PFSK-1 (cell line): Measurements from ENCODE around the gene ARHGEF16.

Experiments
- FOXP2 ChIP-seq: optimal IDR thresholded peaks from 2 replicates; pipeline ENCODE3; 2011; ENCODE audit warnings: borderline replicate concordance, control low read depth, inconsistent platforms; ENCODE audit not compliant: insufficient read depth; ENCODE audit errors: extremely low read length, extremely low read depth
- POLR2AphosphoS5 ChIP-seq: IDR thresholded peaks from 2 replicates; pipeline ENCODE4 v1.6.1; 2012; ENCODE audit warnings: low read depth, mild to moderate bottlenecking, control low read depth, low read length, moderate library complexity
- SIN3A ChIP-seq: IDR thresholded peaks from 2 replicates; pipeline ENCODE4 v1.6.1; 2012; ENCODE audit warnings: mild to moderate bottlenecking, low read length, moderate library complexity, borderline replicate concordance; ENCODE audit not compliant: insufficient read depth
- TAF1 ChIP-seq: IDR thresholded peaks from 2 replicates; pipeline ENCODE4 v1.6.1; 2012; ENCODE audit warnings: low read length, control low read depth, borderline replicate concordance; ENCODE audit not compliant: insufficient read depth
- TF ChIP-seq, protein P1 (sequence below), 2 experiments: IDR thresholded peaks; 2 replicates each; pipeline versions ENCODE4 v1.6.1 to v1.8.0; 2011 to 2012; ENCODE audit warnings: low read depth in 2 of 2, low read length in 2 of 2, control low read depth in 1 of 2, inconsistent platforms in 1 of 2, mild to moderate bottlenecking in 1 of 2, moderate library complexity in 1 of 2; ENCODE audit not compliant: insufficient read depth in 1 of 2

DNA sequence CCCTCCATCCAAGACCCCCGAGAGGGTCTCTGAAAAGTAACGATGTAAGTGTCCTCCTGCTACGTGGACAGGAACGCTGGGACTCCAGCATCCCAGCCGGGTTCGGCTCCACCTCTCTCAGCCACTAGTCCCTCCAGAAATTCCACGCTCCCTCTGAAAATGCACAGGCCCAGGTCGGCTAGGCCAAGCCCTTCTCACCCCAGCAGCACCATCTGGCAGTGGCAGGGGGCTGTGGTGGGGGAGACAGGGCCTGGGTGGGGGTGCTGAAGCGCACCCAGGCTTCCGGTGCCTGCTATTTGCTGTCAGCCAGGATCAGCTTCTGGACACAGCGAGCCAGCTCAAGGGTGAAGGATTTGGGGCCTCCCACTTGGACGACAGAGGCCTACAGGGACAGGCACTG is 73.3 kb downstream of the ARHGEF16 start:
- TF ChIP-seq POLR2AphosphoS5, result no peak
- no peak for TF ChIP-seq TAF1
- TF ChIP-seq, protein P1, sequence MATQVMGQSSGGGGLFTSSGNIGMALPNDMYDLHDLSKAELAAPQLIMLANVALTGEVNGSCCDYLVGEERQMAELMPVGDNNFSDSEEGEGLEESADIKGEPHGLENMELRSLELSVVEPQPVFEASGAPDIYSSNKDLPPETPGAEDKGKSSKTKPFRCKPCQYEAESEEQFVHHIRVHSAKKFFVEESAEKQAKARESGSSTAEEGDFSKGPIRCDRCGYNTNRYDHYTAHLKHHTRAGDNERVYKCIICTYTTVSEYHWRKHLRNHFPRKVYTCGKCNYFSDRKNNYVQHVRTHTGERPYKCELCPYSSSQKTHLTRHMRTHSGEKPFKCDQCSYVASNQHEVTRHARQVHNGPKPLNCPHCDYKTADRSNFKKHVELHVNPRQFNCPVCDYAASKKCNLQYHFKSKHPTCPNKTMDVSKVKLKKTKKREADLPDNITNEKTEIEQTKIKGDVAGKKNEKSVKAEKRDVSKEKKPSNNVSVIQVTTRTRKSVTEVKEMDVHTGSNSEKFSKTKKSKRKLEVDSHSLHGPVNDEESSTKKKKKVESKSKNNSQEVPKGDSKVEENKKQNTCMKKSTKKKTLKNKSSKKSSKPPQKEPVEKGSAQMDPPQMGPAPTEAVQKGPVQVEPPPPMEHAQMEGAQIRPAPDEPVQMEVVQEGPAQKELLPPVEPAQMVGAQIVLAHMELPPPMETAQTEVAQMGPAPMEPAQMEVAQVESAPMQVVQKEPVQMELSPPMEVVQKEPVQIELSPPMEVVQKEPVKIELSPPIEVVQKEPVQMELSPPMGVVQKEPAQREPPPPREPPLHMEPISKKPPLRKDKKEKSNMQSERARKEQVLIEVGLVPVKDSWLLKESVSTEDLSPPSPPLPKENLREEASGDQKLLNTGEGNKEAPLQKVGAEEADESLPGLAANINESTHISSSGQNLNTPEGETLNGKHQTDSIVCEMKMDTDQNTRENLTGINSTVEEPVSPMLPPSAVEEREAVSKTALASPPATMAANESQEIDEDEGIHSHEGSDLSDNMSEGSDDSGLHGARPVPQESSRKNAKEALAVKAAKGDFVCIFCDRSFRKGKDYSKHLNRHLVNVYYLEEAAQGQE (IDR thresholded peaks at IDR 0.05; ENCODE audit: insufficient read depth in 1 of 2, low read depth in 2 of 2, low read length in 2 of 2), result no peak
- TF ChIP-seq SIN3A, result no peak
- no peak for TF ChIP-seq FOXP2
